NB4 (cell line): Measurements from ENCODE around the gene RARA.

Source experiments
- CTCF ChIP-seq: IDR thresholded peaks from one replicate; pipeline ENCODE4 v1.5.1; 2012; ENCODE audit warnings: low read depth, low read length
- MYC ChIP-seq: IDR thresholded peaks from 2 replicates; pipeline ENCODE4 v1.6.1; 2011; ENCODE audit warnings: low read depth, low read length
- POLR2A ChIP-seq: IDR thresholded peaks from 2 replicates; pipeline ENCODE4 v1.6.1; 2011; ENCODE audit warnings: mild to moderate bottlenecking; ENCODE audit not compliant: insufficient read length; ENCODE audit errors: extremely low read depth
- TF ChIP-seq, protein P1 (sequence below): IDR thresholded peaks from 2 replicates; pipeline ENCODE4 v1.6.1; 2011; ENCODE audit warnings: low read depth, low read length

GRCh38 chr17:40325156-40326013 is 16.4 kb downstream of the RARA start:
- no peak for TF ChIP-seq CTCF
- TF ChIP-seq, protein P1, sequence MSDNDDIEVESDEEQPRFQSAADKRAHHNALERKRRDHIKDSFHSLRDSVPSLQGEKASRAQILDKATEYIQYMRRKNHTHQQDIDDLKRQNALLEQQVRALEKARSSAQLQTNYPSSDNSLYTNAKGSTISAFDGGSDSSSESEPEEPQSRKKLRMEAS: no peak
- no peak for TF ChIP-seq MYC
- TF ChIP-seq POLR2A: no peak
